PC-9 (cell line): ENCODE results near the gene ZP1. TPM values are rescaled to one million over a fixed set of nuclear protein-coding genes. Genes with fewer than 3 reads are reported as not detected.

ENCODE experiments used
- BruUV-seq: library from RNA; stranded (reverse); fragments of 400-500 nt; replicated peaks from 2 replicates; lab custom pipeline; 2021; lab: Mats Ljungman, UMichigan
- CTCF ChIA-PET: fragments of 300-600 bp; sonication (Branson Sonifier 250); formaldehyde crosslinking; loops from one replicate; lab custom pipeline; 2022; ENCODE audit warnings: antibody characterized with exemption; lab: Charles Lee
- POLR2A ChIA-PET: fragments of 300-600 bp; sonication (Branson Sonifier 250); formaldehyde crosslinking; loops from one replicate; lab custom pipeline; 2022; ENCODE audit warnings: antibody characterized with exemption; ENCODE audit not compliant: unreplicated experiment; lab: Charles Lee
- DNase-seq, 2 experiments: peaks; one replicate each; pipeline versions ENCODE4 v3.0.0 to v3.0.0-alpha.2; 2015 to 2022; ENCODE audit warnings: mixed read lengths in 1 of 2
- H2AFZ ChIP-seq: fragments of 200-600 bp; sonication (generic); 2 replicates; pipeline ENCODE4 v1.8.1; 2017; ENCODE audit warnings: antibody characterized with exemption
- H3F3A ChIP-seq: fragments of 200-600 bp; sonication (generic); 2 replicates; pipeline ENCODE4 v1.8.1; 2017; ENCODE audit warnings: antibody characterized with exemption, mild to moderate bottlenecking, low read depth; ENCODE audit not compliant: insufficient read depth
- H3K27ac ChIP-seq: fragments of 200-600 bp; sonication (generic); 2 replicates; pipeline ENCODE4 v1.6.1; 2016; ENCODE audit warnings: mixed run types
- H3K27me3 ChIP-seq: fragments of 200-600 bp; sonication (generic); 2 replicates; pipeline ENCODE4 v1.6.1; 2016; ENCODE audit warnings: low read depth, mixed run types; ENCODE audit not compliant: insufficient read depth
- H3K36me3 ChIP-seq: fragments of 200-600 bp; sonication (generic); 2 replicates; pipeline ENCODE4 v1.6.1; 2016; ENCODE audit warnings: low read depth, mixed run types
- H3K4me1 ChIP-seq: fragments of 200-600 bp; sonication (generic); replicated peaks from 2 replicates; pipeline ENCODE4 v1.6.1; 2016; ENCODE audit warnings: mixed run types; ENCODE audit not compliant: insufficient read depth
- H3K4me2 ChIP-seq: fragments of 200-600 bp; sonication (generic); 2 replicates; pipeline ENCODE4 v1.6.1; 2017; ENCODE audit warnings: mixed run types
- H3K4me3 ChIP-seq: fragments of 200-600 bp; sonication (generic); 2 replicates; pipeline ENCODE4 v1.6.1; 2016; ENCODE audit warnings: mixed run types
- H3K79me2 ChIP-seq: fragments of 200-600 bp; sonication (generic); 2 replicates; pipeline ENCODE4 v1.6.1; 2017; ENCODE audit warnings: low read depth, mixed run types
- H3K9me2 ChIP-seq: fragments of 200-600 bp; sonication (generic); 2 replicates; pipeline ENCODE4 v1.8.1; 2017; ENCODE audit warnings: mild to moderate bottlenecking; ENCODE audit not compliant: insufficient read depth
- H3K9me3 ChIP-seq: fragments of 200-600 bp; sonication (generic); 2 replicates; pipeline ENCODE4 v1.8.1; 2016; ENCODE audit warnings: low read depth; ENCODE audit not compliant: insufficient read depth
- H4K20me1 ChIP-seq: fragments of 200-600 bp; sonication (generic); 2 replicates; pipeline ENCODE4 v1.8.1; 2017; ENCODE audit not compliant: insufficient read depth
- EZH2 ChIP-seq: fragments of 200-600 bp; sonication (generic); IDR thresholded peaks from 2 replicates; pipeline ENCODE4 v1.8.0; 2017; ENCODE audit warnings: antibody characterized with exemption, low read depth
- intact Hi-C: fragments of 100-400 bp; cut with micrococcal nuclease; formaldehyde crosslinking; loops from one replicate; pipeline ENCODE4 v1.10.0; 2022; ENCODE audit not compliant: unreplicated experiment
- total RNA-seq: library from RNA; stranded (reverse); gene quantifications from 2 replicates; pipeline ENCODE4 v1.2.3, GENCODE V29; 2021
- TF ChIP-seq, protein P1 (sequence below): fragments of 200-600 bp; sonication (generic); conservative IDR thresholded peaks from 2 replicates; pipeline ENCODE4 v1.6.1; 2017; ENCODE audit warnings: mixed run types, antibody characterized with exemption, mild to moderate bottlenecking, moderate library complexity

The ZP1 gene
- total RNA-seq, 1 experiment from 2014 or later, result not detected

DNA sequence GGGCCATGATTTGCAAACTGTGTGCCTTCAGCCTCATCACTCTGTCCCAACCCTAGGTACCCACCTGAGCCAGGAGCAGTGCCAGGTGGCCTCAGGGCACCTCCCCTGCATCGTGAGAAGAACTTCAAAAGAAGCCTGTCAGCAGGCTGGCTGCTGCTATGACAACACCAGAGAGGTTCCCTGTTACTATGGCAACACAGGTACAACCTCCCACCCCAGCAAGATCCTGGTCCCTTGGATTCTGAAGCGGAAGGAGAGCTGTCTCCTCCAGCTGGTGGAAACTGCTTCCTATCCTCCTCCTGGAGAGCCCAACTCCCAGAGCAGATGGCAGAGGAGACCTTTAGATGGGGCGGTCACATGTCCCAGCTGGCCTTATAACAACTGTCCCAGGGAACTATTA lies 2.9 kb downstream of the ZP1 start:
- no peak overlapping the region for H3K4me3 ChIP-seq
- H3K27me3 ChIP-seq, result no peaks in the 10 kb centered on the region
- no peaks in the 10 kb centered on the region for H3K9me2 ChIP-seq
- no peak overlapping the region for H2AFZ ChIP-seq
- no peak for DNase-seq
- no peaks in the 10 kb centered on the region for H4K20me1 ChIP-seq
- ChIA-PET POLR2A (no interaction called here), CTCF (no interaction called here)
- no TSS peak for BruUV-seq
- H3K9me3 ChIP-seq, result no peaks in the 10 kb centered on the region
- no peaks in the 10 kb centered on the region for H3K79me2 ChIP-seq
- TF ChIP-seq, protein P1, sequence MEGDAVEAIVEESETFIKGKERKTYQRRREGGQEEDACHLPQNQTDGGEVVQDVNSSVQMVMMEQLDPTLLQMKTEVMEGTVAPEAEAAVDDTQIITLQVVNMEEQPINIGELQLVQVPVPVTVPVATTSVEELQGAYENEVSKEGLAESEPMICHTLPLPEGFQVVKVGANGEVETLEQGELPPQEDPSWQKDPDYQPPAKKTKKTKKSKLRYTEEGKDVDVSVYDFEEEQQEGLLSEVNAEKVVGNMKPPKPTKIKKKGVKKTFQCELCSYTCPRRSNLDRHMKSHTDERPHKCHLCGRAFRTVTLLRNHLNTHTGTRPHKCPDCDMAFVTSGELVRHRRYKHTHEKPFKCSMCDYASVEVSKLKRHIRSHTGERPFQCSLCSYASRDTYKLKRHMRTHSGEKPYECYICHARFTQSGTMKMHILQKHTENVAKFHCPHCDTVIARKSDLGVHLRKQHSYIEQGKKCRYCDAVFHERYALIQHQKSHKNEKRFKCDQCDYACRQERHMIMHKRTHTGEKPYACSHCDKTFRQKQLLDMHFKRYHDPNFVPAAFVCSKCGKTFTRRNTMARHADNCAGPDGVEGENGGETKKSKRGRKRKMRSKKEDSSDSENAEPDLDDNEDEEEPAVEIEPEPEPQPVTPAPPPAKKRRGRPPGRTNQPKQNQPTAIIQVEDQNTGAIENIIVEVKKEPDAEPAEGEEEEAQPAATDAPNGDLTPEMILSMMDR, result no peak
- no peak for TF ChIP-seq EZH2
- H3K36me3 ChIP-seq, result no peaks in the 10 kb centered on the region
- 0 out of 2 replicates have a peak, but pooled peaks cover 12% of the 10 kb centered on the region for H3K4me1 ChIP-seq
- H3K4me2 ChIP-seq, result no peak overlapping the region
- intact Hi-C loops, result no loop called here
- no peak overlapping the region for H3K27ac ChIP-seq
- H3F3A ChIP-seq, result no peaks in the 10 kb centered on the region

DNA sequence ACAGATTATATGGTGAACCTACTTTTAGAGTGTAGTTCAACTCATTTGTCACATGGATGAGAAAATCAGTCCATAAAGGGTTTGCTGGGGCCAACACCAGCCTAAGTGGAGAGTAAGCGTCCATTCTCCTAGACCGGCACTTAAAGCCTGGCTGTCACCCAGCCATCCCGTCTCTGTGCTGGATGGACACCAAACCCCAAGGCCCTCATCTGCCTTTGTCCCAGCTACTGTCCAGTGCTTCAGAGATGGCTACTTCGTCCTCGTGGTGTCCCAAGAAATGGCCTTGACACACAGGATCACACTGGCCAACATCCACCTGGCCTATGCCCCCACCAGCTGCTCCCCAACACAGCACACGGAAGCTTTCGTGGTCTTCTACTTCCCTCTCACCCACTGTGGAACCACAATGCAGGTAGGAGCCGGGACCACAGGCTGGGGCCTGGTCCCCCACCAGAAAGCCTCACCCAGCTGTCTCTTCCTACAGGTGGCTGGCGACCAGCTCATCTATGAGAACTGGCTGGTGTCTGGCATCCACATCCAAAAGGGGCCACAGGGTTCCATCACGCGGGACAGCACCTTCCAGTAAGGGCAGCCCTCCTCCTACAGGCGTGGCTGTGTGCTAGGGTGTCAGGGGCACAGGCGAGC lies 3.5 kb downstream of the ZP1 start:
- BruUV-seq, result no TSS peak
- no peaks in the 10 kb centered on the region for H4K20me1 ChIP-seq
- no peaks in the 10 kb centered on the region for H3K9me2 ChIP-seq
- no peaks in the 10 kb centered on the region for H3K9me3 ChIP-seq
- DNase-seq, result no peak
- no peaks in the 10 kb centered on the region for H3K79me2 ChIP-seq
- no peak overlapping the region for H3K4me2 ChIP-seq
- intact Hi-C loops, result no loop called here
- no peaks in the 10 kb centered on the region for H3K36me3 ChIP-seq
- TF ChIP-seq, protein P1, result no peak
- TF ChIP-seq EZH2, result no peak
- no peak overlapping the region for H2AFZ ChIP-seq
- ChIA-PET CTCF (interaction anchor here (0.6 kb wide), 1 partner anchor 766 kb away, joined by 15 read pairs; no protein-coding TSS in a partner anchor), POLR2A (interaction anchor here (0.6 kb wide), 1 partner anchor 38 kb away, joined by 6 read pairs; no protein-coding TSS in a partner anchor)
- H3K27me3 ChIP-seq, result no peaks in the 10 kb centered on the region
- no peak overlapping the region for H3K27ac ChIP-seq
- no peak overlapping the region for H3K4me3 ChIP-seq
- 0 out of 2 replicates have a peak, but pooled peaks cover 12% of the 10 kb centered on the region for H3K4me1 ChIP-seq
- H3F3A ChIP-seq, result no peaks in the 10 kb centered on the region

DNA sequence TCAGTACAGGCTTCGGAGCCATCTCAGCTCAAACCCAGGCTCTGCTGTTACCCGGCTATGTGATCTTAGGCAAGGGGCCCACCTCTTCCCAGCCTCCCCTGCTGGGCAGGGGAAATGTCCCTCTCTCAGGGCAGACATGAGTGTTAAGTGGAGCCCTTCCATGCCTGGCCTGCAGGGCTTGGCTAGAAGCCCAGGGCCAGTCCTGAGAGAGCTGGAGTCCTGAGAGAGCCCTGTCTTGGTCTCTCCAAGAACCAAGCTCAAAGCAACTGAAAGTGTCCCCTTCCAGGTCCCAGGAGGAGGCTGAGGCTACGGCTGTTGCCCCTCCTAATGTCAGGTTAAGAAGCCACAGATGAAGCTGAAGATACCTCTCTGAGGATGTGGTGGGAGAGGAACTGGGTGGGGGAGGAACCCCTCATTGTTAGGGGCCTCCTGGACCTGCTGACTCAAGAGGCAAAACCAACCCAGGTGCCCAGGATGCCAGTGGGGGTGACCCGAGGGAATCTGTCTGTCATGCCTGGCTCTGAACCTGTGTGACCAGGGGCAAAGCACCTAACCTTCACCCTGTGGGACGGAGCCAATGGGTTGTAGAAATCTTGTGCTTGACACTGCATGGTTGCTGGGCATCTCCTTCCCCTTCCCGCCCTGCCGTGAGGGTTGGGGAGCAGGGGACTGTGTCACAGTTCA lies 4.2 kb downstream of the ZP1 start:
- Histone ChIP-seq H3K27me3 (no peaks in the 10 kb centered on the region), H3K36me3 (no peaks in the 10 kb centered on the region), H3F3A (no peaks in the 10 kb centered on the region), H3K4me2 (no peak overlapping the region), H4K20me1 (no peaks in the 10 kb centered on the region), H3K9me3 (no peaks in the 10 kb centered on the region), H3K79me2 (no peaks in the 10 kb centered on the region), H2AFZ (no peak overlapping the region), H3K27ac (no peak overlapping the region), H3K9me2 (no peaks in the 10 kb centered on the region), H3K4me1 (0 out of 2 replicates have a peak, but pooled peaks cover 12% of the 10 kb centered on the region), H3K4me3 (no peak overlapping the region)
- TF ChIP-seq EZH2, result no peak
- TF ChIP-seq, protein P1, result no peak
- intact Hi-C loops, result no loop called here
- POLR2A ChIA-PET, result interaction anchor here (0.5 to 0.6 kb wide), 3 partner anchors 10 to 268 kb away, joined by 4 to 9 read pairs (median 6); no protein-coding TSS in a partner anchor
- no peak for DNase-seq
- CTCF ChIA-PET, result no interaction called here
- no TSS peak for BruUV-seq
